Fibroblast of pulmonary artery (primary cell): Measurements from ENCODE around the gene WRAP53.
"Not testable (repeated sequence)": the region's sequence is repeated elsewhere in the genome, so short reads cannot be mapped to it uniquely, and the experiment has no call there.

Experiments
- DNase-seq: peaks from one replicate; pipeline ENCODE4 v3.0.0-alpha.2; 2010; ENCODE audit warnings: low read depth
- H3K4me3 ChIP-seq: replicated peaks from 2 replicates; pipeline ENCODE4 v1.5.1; 2011; ENCODE audit warnings: low read depth, mild to moderate bottlenecking, control low read depth, low read length, moderate library complexity
- CTCF ChIP-seq: IDR thresholded peaks from 2 replicates; pipeline ENCODE4 v1.5.1; 2011; ENCODE audit warnings: mild to moderate bottlenecking, control low read depth, low read length, inconsistent platforms; ENCODE audit errors: missing control alignments

WRAP53 gene

GRCh38 chr17:7687908-7688807 lies at the start of gene WRAP53:
Gene WRAP53, plus strand, starts transcription at chr17:7688477. Its CDS starts 172 bp downstream, at chr17:7688649.
- DNase-seq: peak; percentile 99
- peak within 1 kb of the TSS; percentile 99 for H3K4me3 ChIP-seq
- TF ChIP-seq CTCF: peak; percentile 98

DNA sequence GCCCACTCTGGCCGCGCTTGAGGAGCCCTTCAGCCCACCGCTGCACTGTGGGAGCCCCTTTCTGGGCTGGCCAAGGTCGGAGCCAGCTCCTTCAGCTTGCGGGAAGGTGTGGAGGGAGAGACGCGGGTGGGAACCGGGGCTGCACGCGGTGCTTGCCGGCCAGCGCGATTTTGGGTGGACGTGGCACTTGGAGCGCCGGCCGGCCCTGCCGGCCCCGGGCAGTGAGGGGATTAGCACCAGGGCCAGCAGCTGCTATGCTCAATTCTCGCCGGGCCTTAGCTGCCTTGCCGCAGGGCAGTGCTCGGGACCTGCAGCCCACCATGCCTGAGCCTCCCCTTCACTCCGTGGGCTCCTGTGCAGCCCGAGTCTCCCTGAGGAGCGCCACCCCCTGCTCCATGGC lies 47.5 kb upstream of the WRAP53 start:
- no peak overlapping the region for H3K4me3 ChIP-seq
- no peak for DNase-seq
- no peak for TF ChIP-seq CTCF

DNA sequence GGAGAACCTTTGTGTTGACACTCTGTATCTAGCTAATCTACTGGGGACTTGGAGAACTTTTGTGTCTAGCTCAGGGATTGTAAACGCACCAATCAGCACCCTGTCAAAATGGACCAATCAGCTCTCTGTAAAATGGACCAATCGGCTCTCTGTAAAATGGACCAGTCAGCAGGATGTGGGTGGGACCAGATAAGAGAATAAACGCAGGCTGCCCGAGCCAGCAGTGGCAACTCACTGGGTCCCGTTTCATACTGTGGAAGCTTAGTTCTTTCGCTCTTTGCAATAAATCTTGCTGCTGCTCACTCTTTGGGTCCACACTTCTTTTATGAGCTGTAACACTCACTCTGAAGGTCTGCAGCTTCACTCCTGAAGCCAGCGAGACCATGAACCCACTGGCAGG lies 46.6 kb upstream of the WRAP53 start:
- H3K4me3 ChIP-seq, DNase-seq: not testable (repeated sequence)

DNA sequence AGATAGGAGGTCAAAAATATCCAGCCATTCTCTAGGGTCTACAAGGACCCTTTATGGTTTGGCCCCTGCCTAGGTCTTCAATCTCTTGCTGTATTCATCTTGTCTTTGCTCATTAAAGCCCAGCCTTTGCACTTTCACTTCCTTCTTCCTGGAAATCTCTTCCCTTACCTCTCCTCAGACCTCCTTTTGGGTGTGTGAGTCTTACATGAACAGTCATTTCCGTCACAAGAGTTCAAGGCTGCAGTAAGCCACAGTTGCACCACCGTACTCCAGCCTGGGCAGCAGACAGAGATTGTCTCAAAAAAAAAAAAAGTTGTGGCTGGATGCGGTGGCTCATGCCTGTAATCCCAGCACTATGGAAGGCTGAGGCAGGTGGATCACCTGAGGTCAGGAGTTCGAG lies 43.5 kb upstream of the WRAP53 start:
- no peak overlapping the region for H3K4me3 ChIP-seq
- no peak for DNase-seq
- no peak for TF ChIP-seq CTCF

GRCh38 chr17:7646457-7646856 lies 41.8 kb upstream of the WRAP53 start:
- TF ChIP-seq CTCF: no peak
- no peak overlapping the region for H3K4me3 ChIP-seq
- no peak for DNase-seq

DNA sequence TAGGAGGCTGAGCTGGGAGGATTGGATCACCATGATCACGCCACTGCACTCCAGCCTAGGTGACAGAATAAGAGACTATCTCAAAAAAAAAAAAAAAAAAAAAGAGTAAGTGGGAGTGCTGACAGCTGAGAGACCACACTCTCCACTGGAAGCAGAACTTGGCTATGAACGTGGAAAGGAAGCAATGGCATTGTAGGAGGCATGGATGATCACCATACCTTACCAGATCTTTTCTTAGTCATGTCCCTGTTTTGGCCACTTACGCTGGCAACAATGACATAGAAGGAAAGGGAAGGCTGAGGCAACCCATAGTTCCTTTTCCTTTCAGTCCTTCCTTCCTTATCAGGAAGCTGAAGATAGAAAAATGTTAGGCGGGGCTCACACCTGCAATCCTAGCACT lies 41.3 kb upstream of the WRAP53 start:
- no peak for TF ChIP-seq CTCF
- DNase-seq: no peak
- H3K4me3 ChIP-seq: no peak overlapping the region

GRCh38 chr17:7650509-7651096 lies 37.7 kb upstream of the WRAP53 start, which contains the start of gene ATP1B2:
Gene ATP1B2, plus strand, starts transcription at chr17:7650926. Its CDS starts 593 bp downstream, at chr17:7651519.
- peak; percentile 31 for DNase-seq
- peak within 1 kb of the TSS; percentile 37 for H3K4me3 ChIP-seq
- no peak for TF ChIP-seq CTCF
